8988T (cell line): ENCODE measurements around the gene POLR1C.
"Not testable (repeated sequence)": the region's sequence is repeated elsewhere in the genome, so short reads cannot be mapped to it uniquely, and the experiment has no call there.

Experiments used
- DNase-seq: peaks from one replicate; pipeline ENCODE4 v3.0.0; 2011

Gene POLR1C

DNA sequence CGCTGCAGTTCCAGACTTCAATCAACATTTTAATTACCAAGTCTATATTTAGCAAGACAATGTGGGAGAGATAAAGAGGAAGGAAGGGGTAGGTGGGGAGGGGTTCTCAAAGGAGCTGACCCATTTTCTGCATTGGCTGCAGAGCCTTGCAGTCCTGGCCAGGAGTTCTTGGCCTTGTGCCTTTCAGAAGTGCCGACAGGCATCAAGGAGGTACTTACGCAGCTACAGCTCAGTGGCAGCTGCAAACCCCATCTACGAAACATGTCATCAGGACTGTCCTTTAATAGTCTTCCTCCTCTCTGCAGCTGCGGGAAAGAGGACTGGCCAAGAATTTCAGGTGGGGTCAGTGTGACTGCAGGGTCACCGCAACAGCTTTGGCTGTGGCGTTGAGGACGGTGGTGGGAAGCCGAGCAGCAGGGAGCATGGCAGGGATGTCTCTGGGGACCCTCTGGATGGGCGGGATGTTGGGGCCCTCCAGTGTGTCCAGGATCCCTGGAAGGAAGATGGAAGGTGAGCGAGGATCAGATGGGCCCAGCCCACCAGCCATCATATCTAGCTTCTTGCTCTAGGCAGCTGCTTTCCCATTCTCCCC is 5.0 kb upstream of the POLR1C start:
- no peak for DNase-seq

DNA sequence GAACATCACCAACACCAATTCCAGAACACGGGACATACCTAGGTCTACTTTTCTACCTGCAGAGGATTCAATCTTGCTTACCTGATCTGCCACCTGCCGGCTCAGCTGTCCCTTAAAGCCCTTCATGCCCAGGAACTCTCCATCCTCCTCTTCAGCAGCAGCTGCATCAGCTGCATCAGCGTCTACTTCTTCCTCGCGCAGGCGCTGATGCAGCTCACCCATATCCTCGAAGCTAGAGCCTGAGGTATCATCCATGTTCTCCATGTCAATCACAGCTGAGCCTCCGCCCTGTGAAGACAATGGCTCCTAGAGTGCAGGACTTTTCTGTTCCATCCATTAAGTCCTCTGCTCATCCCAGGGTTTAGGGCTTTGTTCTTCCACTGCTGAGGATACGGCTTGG is 1.1 kb upstream of the POLR1C start:
- DNase-seq: no peak

DNA sequence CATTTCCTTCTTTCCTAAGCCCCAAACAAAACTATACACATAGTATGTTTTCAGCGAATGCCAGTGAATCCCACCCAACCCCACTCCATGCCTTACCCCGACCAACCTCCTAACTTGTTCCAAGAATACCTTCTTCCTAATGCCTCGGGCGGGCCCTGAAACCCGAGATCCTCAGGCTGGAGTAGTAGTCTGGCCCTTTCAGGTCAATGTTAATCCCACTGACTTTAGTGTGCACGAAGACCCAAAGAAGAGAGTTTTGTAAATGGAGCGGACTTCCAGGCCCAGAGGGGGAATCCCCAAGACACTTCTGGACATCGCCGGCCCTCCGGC is 557 bp upstream of the POLR1C start:
- DNase-seq: no peak

DNA sequence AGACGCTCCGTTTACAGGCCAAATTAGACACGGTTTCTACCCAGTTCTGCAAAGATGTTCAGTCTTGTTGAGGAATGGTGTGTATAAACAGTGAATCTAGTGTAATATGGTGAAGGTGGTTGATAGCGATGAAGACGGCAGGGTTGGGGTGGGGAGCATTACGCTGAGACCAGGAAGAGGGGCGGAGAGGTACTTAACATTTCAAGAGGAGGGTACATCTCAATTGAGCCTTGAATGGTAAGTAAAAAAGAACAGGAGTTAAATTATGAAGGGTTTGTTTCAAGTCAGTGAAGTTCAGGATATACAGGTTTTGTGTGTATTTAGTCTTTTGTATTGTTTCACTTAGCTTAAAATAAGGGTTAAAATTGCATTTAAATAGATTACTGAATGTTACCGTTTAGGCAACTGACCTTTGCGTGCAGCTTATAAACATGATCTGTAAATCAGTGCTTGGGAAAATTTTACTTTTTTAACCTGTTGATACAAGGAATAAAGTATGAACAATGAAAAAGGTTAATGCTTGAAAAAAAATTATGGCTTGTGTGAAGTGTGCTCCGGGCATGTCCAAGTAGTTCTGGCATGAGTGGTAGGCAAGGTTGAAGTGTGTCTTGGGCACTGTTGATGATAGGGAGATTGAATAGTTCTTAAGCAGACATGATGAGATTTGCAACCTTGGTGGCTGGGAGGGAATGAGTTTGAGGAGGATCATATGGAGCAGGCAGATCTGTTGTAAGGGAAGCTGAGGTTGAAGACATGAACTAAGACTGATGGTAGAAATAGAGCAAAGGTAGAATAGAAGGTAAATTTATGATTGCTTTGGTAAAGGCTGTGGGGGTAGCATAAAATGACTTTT is 842 bp downstream of the POLR1C start:
- no peak for DNase-seq

DNA sequence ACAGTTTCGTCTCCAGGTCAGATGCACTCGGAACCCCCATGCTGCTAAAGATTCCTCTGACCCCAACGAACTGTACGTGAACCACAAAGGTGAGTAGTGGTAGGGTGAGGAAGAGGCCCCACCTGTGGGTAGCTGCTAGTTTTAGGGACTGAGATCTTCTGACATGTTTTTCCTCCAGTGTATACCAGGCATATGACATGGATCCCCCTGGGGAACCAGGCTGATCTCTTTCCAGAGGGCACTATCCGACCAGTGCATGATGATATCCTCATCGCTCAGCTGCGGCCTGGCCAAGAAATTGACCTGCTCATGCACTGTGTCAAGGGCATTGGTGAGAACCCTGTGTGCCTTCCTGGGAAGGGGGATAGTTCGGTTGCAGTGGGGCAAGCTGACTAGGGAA is 3.2 kb downstream of the POLR1C start:
- no peak for DNase-seq

DNA sequence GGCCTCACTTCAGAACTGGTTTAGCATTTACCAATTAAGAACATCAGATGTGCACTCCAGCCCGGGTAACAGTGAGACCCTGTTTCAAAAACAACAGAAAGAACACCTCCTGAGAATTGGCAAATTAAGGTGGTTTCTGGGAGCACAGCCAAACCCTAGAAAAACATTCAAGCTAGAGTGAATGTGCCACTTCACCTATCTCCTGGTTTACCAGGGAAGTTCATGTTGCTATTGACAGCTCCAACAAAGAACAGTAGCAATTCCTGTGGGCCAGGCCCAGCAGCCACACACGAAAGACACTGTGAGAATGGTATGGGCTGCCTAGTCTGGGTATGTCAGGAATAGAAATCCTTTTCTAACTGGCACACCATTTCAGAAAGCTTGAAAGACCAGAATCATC is 4.9 kb downstream of the POLR1C start:
- no peak for DNase-seq

DNA sequence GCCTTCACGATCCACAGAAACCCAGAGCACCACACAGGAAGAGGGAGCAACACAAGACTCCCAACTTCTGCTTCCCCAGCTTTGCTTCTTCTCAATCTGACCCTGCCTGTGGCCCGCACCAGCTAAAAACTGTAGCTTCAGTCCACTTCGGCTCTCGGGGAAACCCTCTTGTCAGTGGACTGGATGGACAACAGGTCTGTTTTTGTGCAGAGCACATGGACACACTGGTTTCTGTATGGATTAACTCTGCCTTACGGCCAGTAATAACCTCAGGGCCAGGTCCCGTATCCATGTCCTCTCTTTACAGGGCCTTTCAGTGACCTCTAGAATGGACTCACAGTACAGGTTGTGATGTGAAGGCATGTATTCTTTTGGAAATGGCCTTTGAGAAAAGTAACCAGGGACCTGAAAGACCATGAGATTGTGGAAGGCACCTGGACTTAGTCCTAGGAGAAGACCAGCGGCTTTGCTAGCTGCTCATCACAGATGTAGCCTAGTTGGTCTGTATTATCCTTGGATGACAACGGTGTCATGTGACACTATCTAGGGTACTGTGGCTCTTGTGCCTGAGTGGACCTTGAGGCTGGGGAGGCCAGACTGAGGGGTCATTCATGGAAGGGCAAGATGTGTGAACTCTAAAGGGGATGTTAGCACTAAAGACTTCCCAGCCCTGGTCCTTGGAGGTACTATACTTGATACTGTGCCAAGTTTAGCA is 5.8 kb downstream of the POLR1C start:
- no peak for DNase-seq

DNA sequence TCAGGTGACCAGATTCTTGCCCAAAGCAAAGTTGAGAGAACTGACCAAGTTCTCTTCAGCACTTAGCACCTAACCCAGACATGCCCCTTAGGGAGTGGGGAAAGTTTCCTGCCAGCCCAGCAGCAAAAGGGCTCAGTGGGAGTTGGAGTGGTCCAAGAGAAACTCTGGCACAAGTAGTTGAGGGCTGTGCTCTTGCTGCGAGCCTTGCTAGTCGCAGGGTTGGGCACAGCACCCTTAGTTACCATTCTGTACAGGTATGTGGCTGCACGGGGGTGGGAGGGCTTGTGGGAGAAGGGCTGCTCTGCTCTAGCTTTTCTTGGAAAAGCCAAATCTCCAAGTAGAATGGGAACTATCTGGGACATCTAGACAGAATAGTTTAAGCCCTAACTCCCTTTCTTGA is 6.4 kb downstream of the POLR1C start:
- DNase-seq: no peak

DNA sequence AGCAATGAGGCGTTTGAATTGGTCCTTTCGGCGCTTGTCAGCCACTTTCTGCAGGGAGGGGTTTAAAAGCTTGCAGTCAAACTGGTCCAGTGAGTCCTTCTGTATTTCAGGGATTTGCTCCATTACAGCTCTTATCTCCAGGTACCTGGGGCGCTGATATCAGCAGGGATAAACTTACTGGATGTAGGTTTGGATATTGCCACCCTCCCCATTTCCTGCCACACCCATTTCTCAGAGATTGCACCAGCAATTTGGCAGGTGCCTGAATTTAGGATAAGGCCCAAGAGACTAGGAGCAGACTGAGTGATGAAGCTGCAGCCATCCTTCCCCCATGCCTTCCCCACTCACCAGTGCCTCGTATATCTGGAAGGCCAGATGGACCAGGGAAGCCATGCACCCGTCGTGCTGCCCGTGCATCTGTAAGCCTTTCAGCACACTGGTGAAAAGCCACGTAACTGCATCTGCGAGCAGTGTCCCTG is 7.6 kb downstream of the POLR1C start:
- DNase-seq: no peak

DNA sequence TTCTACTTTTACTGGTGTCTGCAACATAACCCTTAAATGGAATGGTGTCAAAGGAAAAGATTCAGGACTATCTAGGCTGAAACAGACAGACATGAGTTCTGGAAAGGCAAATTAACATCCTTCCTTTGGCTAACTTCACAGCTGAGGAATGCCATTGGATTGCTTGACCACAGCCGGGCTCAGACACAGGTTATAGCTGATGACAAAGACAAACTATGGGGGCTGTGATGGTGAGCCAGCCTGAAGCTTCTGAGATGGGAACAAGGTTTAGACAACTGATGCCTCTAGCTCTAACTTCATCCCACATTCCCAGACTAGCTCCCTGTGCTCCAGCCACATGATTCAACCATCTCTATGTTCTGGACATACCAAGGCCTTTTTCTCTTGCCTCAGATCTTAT is 15.3 kb downstream of the POLR1C start:
- DNase-seq: no peak

DNA sequence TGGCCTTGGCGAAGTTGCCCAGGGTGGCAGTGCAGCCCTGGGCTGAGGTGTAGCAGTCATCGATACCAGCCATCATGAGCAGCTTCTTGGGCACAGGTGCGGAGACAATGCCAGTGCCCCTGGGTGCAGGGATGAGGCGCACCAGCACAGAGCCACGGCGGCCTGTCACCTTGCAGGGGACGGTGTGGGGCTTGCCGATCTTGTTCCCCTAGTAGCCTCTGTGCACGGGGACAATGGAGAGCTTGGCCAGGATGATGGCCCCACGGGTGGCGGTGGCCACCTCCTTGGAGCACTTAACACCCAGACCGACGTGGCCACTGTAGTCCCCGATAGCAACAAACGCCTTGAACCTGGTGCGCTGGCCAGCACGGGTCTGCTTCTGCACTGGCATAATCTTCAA is 22.1 kb downstream of the POLR1C start:
- not testable (repeated sequence) for DNase-seq

DNA sequence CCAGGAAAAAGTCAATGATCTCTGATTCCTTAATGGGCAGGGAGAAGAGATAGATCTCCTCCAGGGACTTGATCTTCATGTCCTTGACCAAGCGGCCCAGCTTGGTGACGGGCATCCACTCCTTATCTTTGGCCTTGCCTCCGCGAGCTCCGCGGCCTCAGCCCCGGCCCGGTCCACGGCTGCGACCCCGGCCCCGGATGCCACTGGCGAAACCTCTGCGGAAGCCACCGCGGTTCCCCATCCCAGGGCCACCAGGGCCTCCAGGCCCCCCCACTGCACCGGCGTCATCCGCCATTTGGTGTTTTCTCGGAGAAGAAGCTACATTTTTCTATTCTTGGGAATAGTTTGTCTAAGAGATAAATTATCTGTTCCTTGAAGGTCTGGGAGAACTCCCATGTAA is 22.5 kb downstream of the POLR1C start:
- DNase-seq: not testable (repeated sequence)

DNA sequence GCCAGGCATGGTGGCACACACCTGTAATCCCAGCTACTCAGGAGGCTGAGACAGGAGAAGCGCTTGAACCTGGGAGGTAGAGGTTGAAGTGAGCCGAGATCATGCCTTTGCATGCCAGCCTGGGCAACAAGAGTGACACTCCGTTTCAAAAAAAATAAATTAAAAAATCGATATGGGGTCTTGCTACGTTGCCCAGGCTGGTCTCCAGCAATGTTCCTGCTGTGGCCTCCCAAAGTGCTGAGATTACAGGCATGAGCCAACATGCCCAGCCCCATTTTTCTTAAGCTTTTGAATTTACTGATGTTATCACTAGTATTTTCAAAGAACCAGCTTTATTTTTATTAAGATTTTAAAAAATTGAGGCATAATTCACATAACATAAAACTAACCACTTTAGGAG is 23.6 kb downstream of the POLR1C start:
- no peak for DNase-seq

DNA sequence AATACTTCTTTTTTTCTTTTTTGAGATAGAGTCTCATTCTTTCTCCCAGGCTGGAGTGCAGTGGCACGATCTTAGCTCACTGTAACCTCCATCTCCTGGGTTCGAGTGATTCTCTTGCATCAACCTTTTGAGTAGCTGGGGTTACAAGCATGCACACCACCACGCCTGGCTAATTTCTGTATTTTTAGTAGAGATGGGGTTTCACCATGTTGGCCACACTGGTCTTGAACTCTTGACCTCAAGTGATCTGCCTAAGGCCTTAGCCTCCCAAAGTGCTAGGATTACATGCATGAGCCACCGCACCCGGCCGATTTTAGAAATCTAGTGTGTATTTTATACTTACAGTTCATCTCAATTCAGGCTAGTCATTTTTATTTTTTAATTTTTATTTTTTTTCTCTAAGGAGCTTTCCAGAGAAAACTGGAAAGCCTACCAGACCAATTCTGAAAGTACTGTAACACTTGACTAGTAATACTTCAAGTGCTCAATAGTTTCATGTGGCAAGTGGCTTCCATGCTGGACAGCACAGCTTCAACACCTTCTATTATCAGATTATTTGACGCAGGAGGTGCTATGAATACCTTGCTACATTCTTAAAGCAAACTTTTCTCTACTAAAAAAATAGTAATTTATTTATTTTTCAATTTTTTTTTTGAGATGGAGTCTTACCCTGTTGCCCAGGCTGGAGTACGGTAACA is 25.0 kb downstream of the POLR1C start:
- no peak for DNase-seq

DNA sequence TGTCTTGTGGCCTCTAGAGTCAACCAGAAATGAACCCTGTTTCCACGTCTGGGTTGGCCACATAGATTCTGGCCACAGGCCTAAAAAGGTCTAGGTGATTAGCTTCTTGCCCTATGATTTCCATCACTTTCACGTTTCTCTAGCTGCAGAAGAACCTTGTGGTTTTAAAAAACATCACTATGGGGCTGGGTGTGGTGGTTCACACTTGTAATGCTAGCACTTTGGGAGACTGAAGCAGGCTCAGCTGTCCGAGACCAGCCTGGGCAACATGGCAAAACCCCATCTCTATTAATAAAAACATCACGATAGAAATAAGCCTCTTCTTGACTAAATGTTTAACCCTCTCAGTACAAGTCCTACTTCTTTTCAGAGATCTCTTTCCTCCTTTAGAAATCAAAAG is 27.6 kb downstream of the POLR1C start:
- DNase-seq: no peak

DNA sequence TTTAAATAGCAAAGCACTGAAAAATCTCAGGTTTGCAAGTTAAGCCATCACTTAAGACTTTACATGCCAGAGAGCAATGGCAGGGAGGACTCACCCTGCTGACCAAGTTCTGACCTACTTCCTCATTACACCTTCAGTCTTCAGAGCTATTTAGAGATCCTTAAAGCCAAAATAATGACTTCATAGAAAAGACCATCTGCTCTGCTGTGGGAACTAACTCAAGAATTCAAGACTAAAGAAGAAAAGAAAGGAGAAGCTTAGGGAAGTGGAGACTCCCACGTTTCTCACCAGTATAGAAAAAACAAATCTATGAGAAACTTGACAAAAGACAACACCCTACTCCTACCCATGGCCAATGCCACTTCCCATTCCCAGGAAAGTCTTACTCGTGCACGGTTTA is 30.3 kb downstream of the POLR1C start:
- no peak for DNase-seq

DNA sequence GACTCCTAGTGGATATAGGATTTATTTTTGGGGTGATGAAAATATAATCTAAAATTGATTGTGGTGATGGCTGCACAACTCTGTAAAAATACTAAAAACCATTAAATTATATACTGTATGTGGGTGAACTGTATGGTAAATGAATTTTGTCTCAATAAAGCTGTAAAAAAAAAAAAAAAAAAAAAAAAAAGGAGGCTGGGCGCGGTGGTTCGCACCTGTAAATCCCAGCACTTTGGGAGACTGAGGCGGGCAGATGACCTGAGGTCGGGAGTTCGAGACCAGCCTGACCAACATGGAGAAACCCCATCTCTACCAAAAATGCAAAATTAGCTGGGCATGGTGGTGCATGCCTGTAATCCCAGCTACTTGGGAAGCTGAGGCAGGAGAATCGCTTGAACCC is 40.7 kb downstream of the POLR1C start:
- not testable (repeated sequence) for DNase-seq

DNA sequence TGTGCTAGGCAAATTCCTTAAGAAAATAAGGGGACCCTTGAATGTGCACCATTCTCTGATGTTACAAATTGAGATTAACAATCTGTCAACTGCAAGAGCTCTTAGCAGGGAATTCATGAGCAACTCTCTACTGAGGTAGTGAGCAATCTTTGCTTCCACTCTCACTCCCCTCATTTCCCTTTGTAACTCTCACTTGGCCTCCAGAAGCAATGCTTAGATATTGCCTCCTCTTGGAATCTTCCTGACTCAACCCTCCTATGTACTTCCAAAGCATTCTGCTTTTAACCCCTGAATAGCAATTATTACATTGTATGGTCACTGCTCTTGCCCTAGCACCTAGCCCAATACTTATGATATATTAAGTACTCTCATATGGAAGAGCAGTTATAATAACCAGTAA is 42.4 kb downstream of the POLR1C start:
- no peak for DNase-seq

DNA sequence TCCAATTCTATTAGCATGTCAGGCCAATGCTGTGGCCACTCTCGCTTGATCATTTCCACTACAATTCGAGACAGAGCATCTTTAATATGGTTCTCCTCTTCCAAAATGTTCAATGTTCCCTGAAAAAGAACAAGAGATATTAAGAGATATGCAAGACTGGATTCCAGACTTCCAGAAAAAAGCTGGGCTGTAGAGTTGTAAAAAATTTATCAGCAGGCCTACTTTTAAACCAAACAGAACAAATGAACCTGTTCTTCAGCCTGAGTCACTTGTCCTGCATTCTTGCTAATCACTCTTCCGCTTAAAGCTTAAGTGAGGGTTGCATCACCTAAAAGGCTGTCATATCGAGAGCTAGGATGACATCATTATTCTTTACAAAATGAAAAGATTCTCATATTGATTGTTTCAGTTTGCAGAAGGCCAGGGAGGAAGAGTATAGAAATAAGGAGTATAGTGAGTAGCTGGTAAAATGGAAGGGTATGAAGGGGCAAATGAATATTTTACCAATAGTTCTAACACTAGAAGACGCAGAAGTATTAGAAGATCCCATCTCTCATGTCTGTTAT is 54.1 kb downstream of the POLR1C start:
- no peak for DNase-seq
